GM03348 (cell line): ENCODE data around the gene SERPINA4.
"Not testable (repeated sequence)": the region's sequence is repeated elsewhere in the genome, so short reads cannot be mapped to it uniquely, and the experiment has no call there.

Source experiments
- DNase-seq: peaks from one replicate; pipeline ENCODE4 v3.0.0; 2012; ENCODE audit warnings: low spot score

SERPINA4 gene

DNA sequence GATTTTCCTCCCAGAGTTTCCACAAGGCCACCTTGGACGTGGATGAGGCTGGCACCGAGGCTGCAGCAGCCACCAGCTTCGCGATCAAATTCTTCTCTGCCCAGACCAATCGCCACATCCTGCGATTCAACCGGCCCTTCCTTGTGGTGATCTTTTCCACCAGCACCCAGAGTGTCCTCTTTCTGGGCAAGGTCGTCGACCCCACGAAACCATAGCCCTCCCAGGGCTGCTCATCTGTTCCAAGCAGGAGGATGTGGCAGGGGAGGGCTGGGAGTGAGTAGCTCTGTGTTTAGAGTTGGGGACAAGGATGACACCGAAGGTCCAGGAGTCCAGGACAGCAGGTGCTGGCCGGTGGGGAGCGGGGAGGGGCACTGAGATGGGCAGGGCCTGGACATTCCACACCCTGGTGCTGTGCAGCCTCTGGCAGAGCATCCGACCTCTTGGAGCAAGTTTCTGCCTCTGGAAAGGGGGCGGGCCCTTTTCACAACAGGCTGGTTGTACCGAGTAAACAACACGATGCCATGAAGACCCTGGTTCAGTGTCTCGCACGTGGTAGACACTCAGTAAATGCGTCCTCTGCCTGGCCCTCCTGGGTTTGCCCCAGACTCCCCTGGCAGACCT, 8.2 kb downstream of the SERPINA4 start:
- DNase-seq = no peak

DNA sequence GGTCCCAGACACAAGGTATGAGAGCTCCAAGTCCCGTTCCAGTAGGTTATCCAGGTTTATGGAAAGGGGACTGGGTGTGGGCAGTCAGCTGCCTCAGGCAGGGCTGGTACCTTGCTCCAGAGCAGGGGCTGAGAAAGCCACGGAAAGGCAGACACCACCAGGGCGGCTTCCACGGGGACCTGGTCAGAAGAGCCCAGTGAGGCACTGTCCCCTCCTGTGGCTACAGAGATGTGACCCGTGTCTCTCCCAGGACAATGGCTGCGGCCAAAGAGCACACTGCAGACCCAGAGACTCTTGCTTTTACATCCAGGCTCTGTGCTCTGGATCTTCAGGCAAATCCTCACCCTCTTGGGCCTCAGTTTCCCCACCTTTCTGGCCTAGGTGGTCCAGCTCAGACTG, 8.8 kb downstream of the SERPINA4 start:
- no peak for DNase-seq

DNA sequence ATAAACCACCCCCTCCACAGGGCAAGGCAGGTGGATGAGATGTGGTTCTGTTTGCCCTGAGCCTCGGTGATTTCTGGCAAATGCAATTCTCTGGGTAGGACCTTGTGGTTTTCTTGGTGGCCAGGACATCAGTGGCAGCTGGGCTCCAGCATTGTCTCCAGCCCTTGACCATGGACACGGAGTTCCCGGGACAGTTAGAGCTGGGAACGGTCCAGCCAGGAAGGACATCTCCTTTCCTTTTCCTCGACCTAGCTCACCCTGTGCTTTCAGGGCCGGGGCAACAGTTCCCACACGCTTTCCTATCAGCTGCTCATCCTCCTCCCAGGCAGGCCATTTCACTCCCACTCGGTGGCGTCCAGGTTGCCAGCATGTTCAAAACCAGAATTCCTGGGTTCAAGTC, 9.2 kb downstream of the SERPINA4 start:
- no peak for DNase-seq

DNA sequence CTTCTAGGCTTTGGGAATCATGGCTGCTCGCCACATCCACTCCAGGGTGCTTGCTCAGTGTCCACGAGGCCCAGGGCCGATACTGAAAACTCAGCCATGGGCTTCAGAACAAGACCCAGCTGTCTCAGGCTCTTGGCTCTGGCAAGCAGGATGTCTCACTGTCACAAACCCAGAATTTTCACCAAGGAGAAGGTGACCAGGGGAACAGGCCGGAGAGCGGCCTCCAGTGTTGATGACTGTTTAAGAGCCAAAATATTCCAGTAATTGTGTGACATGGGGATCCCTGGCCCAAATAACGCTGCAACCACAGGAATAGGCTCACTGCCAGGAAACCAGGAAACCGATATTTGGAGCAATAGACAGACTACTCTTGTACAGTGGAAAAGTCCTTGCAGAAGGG, 10.2 kb downstream of the SERPINA4 start:
- DNase-seq = no peak

DNA sequence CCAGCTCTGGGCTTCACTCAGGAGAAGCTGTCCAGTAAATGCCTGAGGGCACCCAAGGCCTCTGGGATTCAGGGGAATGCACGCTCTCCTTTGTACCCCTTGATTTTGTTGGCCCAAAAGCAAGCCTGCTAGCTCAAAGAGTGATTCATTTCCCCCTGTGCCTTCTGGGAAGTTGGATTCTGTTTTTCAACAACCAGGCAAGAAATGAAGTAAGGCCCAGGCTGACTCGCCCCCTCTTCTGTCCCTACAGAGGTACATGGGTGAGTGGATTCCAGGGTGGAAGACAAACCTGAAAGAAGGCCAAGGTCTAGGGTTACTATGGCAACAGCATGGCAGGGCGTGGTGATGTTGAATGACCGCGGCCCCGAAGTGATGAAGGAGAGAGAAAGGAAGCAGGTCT, 10.7 kb downstream of the SERPINA4 start:
- no peak for DNase-seq

DNA sequence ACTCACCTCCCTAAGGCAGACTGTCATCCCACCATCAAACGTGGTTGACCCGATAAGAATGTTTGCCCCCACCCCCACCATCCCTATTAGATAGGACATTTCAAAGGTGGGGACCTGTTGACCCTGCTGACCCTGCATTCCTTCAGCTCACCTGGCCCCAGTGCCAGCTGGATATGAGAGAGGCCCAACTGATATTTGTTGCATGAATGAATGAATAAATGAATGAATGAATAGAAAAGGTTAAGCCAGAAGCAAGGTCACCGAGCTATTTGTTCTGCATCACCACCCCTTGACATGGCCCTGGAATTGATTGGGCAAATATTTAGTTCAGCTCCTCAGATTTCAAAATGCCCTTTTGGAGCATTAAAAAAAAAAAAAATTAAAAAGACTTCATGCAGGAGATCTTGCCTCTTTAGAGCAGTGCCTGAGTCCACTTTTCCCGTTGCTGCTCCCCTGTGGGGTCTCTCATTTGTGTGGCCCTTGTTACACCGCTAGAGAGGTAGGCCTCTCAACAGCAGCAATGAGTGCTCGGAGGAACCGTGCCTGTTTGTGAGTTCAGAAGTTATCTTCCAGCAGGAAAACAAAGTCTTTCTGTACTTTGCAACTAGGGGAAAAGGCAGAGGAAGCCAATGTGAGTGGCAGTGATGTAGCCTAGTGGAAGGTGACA, 11.5 kb downstream of the SERPINA4 start:
- no peak for DNase-seq

DNA sequence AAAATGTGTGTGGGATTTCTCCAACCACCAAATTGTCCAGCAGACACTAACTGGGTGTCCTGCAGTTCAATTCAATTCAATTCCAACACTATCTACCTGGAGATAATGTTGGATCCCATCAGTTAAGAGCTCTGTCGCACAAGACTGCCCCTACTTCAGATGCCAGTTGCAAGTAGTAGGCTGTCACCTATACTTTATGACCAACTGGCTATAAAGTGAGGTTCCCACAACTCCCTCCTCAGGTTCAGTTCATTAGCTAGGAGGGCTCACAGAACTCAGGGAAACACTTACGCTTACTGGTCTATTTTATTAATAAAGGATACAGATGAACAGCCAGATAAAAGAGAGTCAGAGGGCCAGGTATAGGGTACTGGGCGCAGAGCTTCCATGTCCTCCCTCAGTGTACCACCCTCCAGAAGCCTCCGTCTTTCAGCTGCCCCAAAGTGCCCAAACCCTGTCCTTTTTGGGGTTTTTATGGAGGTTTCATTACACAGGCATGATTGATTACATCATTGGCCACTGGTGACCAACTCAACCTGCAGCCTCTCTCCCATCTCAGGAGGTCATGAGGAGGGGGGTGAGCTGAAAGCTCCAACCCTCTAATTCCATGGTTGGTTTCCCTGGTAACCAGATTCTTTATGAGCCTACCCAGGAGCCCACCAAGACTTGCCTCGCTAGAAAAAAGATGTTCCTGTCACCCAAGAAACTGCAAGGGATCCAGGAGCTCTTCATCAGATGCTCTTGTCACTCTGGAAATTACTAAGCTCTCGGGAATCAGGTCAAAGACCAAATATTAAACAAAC, 12.4 kb downstream of the SERPINA4 start:
- no peak for DNase-seq

DNA sequence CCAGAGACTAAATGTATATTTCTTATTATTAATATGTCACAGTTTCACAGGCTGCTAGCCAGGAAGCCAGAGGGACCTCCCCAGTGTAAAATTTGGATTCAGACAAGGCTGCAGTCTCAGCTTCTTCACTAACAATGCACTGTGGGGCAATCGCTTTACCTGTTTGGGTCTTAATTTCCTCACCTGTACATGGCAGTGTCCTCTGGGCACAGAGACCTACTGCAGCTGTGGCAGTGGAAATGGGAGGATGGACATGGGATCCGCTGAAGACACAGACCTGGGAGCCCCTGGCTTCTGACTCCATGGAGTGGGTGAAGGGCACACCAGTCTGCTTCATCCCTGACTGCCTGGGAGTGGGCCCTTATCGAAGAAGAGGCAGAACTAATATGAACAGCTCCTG, 13.1 kb downstream of the SERPINA4 start:
- no peak for DNase-seq

DNA sequence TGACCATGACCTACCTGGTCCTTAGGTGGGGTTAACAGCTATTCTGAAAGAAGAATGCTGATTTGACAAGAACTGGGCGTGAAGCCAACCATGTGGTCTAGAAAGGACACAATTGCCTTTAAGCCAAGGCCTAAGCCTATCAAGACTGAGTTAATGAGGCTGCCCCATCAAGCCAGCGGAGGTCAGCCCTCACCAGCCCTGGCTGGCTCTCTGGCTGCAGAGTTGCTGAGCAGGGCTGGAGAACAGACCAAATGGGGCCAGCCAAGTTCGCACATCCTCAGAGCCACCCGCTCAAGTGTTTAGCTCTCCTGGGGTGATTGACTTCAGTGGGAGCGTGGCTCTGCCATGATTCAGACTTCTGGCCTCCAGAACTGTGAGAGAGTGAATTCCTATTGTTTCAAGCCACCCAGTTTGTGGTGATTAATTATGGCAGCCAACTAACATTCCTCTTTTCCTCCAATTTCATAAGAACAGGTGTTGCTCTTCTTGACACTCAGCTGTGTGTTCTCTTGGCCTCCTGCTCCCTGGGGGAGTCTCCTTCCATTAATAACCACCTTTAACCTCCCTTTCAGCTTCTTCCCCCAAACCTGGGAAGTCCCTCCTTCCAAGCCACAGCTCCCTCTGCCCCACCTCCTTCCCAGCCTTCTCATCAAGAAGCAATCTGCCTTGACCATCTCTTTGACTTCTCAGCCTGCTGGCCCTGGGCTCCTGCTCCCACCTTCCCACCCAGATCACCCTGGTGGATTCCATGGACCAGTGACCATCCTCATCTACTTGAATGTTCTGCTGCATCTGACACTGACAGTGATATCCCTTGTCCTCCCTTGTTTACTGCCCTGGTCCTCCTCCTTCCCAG, 14.7 kb downstream of the SERPINA4 start:
- peak; percentile 31 for DNase-seq

DNA sequence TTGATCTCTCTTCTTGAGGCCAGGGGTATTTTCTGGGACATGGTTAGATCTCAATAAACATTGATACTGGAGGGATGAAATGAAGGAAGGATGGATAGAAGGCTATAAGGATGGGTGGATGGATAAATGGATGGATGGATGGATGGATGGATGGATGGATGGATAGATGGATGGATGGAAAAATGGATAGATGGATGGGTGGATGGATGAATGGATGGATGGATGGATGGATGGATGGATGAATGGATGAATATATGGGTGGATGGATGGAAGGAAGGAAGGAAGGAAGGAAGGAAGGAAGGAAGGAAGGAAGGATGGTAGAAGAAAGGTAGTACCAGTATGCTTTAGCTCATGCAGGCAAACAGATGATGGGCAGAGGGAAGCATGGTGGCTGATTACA, 16.2 kb downstream of the SERPINA4 start:
- DNase-seq = not testable (repeated sequence)

DNA sequence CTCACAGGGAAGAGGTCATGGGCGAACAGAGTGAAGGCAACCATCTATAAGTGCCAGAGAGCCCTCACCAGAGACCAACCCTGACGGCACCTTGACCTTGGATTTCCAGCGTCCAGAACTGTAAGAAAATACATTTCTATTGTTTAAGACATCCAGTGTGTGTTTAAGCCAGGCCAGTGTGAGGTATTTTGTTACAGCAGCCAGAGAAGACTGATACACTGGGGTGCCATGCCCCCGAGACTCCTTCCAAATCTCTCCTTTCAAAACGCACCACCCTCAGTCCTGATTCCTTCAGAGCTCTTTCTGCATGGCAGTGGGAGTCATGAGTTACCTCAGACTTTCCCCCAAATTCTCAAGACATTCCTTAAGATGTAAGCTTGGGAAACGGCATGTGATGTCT, 17.5 kb downstream of the SERPINA4 start:
- DNase-seq = no peak

DNA sequence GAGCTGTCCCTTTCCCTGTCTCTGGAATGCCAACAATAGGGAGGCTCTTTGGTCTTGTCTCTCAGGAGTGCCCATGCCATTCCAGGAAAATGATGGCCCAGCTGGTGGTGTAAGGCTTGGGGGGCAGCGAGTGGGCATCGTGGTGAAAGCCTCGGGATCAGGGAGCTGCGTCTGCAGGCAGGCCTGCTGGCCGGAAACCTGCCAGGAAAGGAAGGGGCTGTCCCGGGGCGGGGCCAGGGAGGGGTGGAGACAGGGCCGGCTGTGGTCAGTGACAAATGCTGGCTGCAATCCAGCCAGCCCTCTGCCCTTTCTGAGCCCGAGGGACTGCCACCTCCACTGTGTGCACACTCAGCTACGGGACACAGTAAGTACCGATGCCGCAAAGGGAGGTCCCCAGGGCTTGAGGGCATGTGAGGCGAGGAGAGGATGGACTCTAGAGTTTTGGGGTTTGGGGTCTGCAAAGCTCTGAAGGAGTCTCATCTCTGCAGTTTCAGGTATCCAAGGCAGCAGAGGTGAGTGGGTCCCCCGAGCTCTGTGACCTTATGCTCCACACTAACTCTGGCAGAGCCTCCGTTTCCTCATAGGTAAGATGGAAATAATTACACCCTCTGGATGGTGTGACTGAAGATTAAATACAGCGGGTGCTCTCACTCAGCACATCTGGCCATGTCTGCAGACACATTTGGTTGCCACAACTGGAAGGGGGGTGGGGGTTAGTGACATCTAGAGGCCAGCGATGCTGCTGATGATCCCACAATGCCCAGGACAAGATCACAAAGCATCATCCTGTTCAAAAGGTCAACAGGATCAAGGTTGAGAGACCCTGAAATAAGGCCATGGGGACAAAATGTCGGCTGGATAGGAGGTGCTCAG, 20.1 kb downstream of the SERPINA4 start, which contains the start of gene SERPINA5:
Gene SERPINA5, plus strand, starts transcription at position 300 of the 873 bp plus-strand sequence. CDS start 5,937 bp downstream, outside the sequence.
- no peak for DNase-seq

DNA sequence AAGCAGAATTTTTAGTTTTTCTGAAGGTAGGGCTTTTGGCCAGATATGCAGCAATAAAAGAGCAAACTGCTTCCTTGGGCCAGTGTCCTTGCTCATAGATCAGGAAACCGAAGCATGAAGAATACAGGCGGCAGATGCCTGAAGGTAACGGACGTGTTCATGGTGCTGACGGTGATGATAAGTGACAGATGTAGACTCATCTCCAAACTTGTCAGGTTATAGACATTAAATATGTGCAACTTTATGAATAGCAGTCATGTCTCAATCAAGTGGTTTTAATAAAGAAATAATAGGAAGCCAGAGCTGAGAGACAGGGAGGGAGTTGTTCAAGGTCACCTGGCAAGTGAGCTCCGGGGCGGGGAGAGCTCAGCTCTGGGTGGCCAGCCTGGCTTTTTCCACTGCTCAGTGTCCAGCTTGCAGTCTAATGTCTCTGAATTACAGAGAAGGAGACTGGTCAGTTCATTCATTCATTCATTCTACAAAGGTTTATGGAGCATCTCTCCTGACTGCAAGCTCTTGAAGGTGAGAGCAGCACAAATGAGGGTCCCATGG, 21.0 kb downstream of the SERPINA4 start:
- DNase-seq = no peak

DNA sequence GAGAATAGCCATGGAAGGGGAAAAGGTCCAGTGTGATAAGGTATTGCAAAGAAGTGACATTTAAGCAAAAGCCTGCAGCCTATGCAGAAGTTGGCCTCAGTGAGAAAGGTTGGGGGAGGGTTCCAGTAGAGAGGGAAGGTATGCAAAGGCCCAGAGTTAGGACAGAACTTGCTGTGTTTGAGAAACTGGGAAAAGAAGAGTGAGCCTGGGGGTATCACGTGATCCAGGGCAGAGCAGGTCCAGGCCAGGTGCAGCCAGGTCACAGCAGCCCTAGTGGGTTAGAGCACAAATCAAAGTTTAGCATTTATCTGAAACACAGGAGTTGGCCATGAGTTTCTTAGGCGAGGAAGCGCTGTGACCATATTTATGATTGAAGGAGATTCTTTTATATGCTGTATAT, 21.6 kb downstream of the SERPINA4 start:
- DNase-seq = no peak

DNA sequence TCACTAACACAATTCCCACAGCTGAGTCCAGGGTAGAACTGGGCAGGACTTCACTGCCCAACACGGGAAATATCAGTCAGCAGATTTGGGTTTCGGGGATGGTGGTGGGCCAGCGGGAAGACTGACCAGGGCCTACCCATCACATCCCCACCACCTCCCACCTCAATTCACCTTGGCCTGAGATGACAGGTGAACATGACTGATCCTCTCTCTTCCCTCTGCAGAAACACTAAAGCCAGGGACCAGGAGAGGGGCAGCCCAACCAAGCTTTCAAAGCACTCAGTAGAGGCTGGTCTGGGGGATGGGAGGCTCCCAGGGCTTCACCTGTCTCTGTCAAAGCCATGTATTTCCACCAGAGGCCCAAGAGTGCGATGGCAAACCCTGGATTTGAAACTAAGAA, 22.3 kb downstream of the SERPINA4 start:
- no peak for DNase-seq

DNA sequence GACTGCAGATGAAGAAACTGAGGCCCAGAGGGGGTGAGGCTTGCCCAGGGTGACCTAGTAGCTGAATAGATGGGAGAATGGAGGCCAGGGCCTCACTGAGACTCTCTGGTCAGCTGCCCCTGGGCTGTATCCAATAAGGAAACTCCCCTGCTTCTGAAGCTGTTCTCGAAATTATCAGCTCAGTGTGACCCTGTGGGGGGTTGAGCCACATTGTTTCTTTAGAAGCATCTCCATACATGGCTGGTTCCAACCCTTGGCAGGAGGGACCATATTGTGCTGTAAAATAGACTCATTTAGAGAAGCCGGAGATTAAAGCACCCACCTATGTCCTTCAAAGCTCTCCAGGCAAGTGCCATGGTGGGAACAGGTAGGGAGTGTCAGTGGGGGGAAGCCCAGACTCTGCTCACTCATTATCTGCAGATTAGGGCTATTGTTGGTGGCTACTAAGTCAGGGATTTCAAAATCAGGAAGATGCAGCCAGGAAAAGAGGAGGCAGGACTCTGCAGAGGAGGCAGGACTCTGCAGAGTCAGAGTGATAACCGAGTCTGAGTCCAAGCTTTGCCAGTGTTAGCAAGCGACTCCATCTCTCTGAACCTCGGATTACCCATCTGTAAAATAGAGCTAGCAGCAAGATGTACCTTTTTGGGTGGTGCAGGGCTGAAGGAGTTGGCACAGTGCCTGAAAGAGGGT, 23.5 kb downstream of the SERPINA4 start:
- no peak for DNase-seq

DNA sequence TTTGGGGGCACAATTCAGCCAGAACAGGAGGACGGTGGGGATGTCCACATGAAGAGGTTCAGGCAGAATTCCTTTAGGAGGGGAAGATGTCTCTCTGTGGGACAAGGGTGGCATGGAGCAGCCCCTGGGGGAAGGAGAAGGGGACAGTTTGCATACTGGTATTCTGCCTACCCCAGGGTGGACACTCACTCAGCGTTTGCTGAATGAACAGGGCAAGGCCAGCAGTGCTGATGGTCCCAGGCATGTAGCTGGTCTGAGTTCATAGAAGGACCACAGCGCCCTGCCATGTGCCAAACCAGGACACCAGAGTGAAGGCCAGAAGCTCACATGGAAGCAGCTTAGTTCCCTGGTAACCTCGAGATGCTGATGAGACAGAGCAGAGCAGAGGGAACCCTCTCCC, 25.4 kb downstream of the SERPINA4 start:
- no peak for DNase-seq

DNA sequence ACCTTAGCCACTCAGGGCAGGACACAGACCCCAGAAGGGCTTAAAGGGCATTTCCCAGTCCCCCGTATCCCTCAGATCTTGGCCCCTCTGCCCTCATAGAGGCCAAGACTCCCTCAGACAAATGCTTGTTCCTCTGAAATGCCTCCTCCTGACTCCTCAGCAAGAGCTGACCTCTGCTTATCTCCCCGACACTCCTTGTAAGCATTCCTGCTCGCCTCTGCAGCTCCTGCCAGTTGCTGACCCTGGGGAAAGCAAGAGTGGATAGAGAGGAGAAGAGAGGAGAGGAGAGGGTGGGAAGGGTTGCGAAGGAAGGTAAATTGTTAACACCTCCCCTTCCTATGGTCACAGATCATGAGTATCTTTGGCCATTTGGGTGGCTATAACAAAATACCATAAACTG, 27.1 kb downstream of the SERPINA4 start:
- DNase-seq = no peak

DNA sequence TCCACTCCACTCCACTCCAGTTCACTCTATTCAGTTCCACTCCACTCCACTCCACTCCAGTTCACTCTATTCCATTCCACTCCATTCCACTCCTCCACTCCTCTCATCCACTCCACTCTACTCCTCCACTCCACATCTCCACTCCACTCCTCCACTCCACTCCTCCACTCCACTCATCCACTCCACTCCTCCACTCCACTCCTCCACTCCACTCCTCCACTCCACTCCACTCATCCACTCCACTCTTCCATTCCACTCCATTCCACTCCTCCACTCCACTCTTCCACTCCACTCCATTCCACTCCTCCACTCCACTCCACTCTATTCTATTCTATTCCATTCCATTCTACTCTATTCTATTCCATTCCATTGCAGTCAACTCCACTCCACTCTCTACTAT, 29.8 kb downstream of the SERPINA4 start:
- DNase-seq = no peak

DNA sequence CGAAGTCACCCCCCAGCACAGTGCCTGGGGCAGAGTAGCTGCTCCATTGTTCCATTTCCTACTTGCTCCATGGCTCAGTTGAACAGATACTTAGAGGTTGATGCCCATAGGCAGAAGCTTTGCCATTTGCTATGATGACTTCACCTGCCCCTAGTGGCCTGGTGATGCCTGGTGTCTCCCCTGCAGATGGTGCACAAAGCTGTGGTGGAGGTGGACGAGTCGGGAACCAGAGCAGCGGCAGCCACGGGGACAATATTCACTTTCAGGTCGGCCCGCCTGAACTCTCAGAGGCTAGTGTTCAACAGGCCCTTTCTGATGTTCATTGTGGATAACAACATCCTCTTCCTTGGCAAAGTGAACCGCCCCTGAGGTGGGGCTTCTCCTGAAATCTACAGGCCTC, 30.6 kb downstream of the SERPINA4 start:
- no peak for DNase-seq
